IPS-18c (cell line): ENCODE data around the gene TNFRSF6B.

Experiments used
- H3K4me3 ChIP-seq: 2 replicates; pipeline ENCODE4 v1.7.0; 2013; ENCODE audit warnings: low read depth, mild to moderate bottlenecking, low read length, moderate library complexity; ENCODE audit not compliant: insufficient read depth
- H3K9me3 ChIP-seq: one replicate; pipeline ENCODE4 v1.6.1; 2013; ENCODE audit warnings: mild to moderate bottlenecking, low read length, moderate library complexity; ENCODE audit not compliant: control insufficient read depth, insufficient read depth

TNFRSF6B gene

DNA sequence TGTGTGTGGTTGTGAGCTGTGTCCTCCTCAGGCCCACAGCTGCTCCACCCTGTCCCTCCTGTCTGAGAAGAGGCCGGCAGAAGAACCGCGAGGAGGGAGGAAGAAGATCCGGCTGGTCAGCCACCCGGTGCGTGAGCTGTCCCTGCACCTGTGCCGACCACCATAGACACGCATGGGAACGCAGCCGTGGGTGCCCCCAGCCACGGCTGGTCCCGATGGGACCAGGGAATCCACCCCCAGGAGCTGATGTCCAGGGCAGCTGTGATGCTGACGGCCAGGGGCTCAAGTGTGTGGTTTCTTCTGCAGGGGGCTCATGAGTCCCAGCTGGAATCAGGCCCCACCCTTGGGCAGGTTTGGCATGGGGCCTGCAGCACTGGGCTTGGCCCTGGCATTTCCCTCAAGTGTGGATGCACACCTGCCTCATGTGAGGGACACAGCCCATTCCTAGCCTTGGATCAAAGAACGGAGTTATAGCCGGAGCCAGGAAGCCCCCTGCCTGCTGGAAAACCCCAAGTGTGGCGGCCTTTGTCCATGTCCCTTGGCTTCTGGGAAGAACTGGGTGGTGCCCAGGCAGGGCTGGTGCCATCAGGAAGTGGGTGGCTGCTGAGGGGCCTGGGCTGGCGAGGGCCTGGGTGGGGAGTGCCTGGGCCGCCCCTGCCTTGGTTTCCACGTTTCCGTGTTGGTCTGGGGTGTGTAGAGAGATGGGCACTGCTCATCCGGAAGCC, 4.6 kb upstream of the TNFRSF6B start:
- no peaks in the 10 kb centered on the region for H3K9me3 ChIP-seq
- no peak overlapping the region for H3K4me3 ChIP-seq

DNA sequence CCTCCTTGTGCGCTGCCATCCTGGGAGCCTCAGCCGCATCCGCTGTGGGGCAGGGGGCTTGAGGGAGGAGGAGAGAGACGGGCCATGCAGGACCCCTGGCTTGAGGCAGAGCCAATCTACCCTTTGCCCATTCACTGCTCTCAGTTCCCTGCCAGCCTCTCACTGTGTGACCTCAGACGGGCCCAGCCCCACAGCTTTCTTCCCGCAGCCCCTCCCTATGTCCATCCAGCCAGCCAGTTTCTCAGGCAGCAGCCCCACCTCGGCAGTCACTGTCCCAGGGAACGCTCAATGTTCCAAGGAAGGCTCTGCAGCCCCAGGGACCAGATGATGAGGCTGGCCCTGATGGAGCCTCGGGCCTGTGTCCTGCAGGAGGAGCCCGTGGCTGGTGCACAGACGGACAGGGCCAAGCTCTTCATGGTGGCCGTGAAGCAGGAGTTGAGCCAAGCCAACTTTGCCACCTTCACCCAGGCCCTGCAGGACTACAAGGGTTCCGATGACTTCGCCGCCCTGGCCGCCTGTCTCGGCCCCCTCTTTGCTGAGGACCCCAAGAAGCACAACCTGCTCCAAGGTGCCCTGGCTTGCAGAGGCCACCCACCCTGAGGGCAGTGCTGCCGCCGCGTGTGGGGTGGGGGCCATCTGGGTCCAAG, 3.9 kb upstream of the TNFRSF6B start:
- Histone ChIP-seq H3K9me3 (no peaks in the 10 kb centered on the region), H3K4me3 (no peak overlapping the region)

DNA sequence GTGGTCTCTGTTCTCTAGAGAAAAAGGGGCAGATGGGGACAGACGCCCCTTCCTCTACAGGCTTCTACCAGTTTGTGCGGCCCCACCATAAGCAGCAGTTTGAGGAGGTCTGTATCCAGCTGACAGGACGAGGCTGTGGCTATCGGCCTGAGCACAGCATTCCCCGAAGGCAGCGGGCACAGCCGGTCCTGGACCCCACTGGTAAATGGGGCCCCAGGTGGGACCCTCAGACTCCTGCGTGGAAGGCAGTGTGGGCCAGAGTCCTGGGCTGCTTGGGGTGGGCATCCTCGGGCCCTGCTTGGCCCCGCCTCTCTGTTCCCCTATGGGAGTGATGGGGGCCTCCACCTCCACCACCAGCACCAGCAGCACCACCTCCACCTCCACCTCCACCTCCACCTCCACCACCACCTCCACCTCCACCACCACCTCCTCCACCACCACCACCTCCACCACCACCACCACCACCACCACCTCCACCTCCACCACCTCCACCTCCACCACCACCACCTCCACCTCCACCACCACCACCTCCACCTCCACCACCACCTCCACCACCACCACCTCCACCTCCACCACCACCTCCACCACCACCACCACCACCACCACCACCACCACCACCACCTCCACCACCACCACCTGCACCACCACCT, 3.2 kb upstream of the TNFRSF6B start:
- H3K9me3 ChIP-seq = peaks cover 2% of the 10 kb centered on the region
- no peak overlapping the region for H3K4me3 ChIP-seq

DNA sequence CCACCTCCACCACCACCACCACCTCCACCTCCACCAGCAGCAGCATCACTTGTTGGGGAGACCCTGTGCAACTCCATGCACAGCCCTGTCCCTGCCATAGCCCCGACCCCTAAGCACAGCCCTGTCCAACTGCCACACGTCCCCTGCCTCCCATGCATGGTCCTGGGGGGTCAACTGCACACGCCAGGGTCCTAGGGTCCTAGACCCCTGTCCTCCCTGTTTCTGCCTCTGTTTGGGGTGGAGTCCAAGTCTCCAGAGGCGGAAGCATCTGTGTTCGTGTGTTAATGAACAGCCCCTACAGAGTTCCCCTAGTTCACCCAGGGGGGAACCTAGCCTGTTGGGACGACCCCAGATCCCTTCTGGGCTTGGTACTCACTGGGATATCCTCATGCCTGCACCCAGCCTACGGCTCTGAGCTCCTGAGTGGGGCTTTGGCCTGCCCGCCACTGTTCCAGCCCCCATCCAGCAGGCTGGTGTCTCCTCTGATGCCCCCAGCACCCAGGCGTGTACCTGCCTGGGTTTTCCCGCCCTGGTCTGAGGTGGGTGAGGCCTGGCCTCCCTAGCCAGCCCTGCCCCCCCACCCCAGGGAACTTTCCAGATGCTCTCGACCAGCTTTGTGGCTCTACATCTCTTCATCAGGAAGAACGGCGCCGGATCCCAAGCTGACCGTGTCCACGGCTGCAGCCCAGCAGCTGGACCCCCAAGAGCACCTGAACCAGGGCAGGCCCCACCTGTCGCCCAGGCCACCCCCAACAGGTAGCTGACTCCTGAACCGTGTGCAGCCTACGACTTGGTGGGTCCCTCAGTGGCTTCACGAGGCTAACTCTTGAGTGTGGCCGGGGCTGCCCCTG, 2.5 kb upstream of the TNFRSF6B start:
- Histone ChIP-seq H3K4me3 (no peak overlapping the region), H3K9me3 (peaks cover 2% of the 10 kb centered on the region)

DNA sequence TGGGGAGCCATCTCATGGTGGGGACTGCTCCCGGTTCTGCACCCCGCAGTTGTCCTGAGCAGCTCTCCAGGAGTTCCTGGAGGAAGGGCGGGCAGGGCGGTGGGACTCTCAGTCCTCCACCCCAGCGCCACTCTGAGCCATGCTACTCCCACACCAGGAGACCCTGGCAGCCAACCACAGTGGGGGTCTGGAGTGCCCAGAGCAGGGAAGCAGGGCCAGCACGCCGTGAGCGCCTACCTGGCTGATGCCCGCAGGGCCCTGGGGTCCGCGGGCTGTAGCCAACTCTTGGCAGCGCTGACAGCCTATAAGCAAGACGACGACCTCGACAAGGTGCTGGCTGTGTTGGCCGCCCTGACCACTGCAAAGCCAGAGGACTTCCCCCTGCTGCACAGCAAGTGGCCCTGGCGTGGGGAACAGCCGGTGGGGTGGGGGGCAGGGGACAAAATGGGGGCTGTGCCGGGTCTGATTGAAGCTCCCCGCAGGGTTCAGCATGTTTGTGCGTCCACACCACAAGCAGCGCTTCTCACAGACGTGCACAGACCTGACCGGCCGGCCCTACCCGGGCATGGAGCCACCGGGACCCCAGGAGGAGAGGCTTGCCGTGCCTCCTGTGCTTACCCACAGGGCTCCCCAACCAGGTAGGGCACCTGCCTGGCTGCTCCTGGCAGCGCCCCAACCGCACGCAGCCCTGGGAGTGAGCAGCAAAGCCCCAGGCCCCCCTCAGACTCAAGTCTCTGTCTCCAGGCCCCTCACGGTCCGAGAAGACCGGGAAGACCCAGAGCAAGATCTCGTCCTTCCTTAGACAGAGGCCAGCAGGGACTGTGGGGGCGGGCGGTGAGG, 1.6 kb upstream of the TNFRSF6B start:
- H3K9me3 ChIP-seq = peaks cover 2% of the 10 kb centered on the region
- H3K4me3 ChIP-seq = no peak overlapping the region

DNA sequence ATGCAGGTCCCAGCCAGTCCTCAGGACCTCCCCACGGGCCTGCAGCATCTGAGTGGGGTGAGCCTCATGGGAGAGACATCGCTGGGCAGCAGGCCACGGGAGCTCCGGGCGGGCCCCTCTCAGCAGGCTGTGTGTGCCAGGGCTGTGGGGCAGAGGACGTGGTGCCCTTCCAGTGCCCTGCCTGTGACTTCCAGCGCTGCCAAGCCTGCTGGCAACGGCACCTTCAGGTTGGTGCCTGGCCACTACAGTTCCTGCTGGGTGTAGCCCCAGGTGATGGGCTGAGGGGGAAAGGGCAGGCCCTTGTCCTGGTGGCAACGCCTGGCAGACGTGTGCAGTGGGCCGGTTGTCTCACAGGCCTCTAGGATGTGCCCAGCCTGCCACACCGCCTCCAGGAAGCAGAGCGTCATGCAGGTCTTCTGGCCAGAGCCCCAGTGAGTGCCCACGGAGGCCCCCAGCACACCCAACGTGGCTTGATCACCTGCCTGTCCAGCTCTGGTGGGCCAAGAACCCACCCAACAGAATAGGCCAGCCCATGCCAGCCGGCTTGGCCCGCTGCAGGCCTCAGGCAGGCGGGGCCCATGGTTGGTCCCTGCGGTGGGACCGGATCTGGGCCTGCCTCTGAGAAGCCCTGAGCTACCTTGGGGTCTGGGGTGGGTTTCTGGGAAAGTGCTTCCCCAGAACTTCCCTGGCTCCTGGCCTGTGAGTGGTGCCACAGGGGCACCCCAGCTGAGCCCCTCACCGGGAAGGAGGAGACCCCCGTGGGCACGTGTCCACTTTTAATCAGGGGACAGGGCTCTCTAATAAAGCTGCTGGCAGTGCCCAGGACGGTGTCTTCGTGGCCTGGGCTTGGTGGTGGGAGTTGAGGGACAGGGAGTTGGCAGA, 787 bp upstream of the TNFRSF6B start:
- Histone ChIP-seq H3K4me3 (peak overlapping the region; percentile 31; the same call in 1 of the 2 replicates), H3K9me3 (peaks cover 2% of the 10 kb centered on the region)

DNA sequence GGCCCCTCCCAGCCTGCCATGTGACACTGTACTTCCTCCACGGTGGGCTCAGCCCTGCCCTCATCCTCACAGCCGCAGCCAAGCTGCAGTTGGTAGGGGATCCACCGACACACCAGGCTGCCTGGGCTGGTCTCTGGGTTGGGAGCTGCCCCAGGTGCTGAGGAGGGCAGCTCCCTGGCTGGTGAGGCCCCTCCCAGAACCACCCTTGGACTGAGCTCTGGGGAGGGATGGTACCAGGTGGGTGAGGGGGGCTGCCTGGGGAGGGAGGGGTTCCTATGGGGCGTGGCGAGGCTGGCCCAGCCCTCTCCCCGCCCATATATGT, 185 bp upstream of the TNFRSF6B start:
- H3K4me3 ChIP-seq = peak overlapping the region; percentile 47
- H3K9me3 ChIP-seq = peaks cover 2% of the 10 kb centered on the region

DNA sequence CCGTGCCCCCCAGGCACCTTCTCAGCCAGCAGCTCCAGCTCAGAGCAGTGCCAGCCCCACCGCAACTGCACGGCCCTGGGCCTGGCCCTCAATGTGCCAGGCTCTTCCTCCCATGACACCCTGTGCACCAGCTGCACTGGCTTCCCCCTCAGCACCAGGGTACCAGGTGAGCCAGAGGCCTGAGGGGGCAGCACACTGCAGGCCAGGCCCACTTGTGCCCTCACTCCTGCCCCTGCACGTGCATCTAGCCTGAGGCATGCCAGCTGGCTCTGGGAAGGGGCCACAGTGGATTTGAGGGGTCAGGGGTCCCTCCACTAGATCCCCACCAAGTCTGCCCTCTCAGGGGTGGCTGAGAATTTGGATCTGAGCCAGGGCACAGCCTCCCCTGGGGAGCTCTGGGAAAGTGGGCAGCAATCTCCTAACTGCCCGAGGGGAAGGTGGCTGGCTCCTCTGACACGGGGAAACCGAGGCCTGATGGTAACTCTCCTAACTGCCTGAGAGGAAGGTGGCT, 960 bp downstream of the TNFRSF6B start:
- Histone ChIP-seq H3K9me3 (peaks cover 2% of the 10 kb centered on the region), H3K4me3 (no peak overlapping the region)

DNA sequence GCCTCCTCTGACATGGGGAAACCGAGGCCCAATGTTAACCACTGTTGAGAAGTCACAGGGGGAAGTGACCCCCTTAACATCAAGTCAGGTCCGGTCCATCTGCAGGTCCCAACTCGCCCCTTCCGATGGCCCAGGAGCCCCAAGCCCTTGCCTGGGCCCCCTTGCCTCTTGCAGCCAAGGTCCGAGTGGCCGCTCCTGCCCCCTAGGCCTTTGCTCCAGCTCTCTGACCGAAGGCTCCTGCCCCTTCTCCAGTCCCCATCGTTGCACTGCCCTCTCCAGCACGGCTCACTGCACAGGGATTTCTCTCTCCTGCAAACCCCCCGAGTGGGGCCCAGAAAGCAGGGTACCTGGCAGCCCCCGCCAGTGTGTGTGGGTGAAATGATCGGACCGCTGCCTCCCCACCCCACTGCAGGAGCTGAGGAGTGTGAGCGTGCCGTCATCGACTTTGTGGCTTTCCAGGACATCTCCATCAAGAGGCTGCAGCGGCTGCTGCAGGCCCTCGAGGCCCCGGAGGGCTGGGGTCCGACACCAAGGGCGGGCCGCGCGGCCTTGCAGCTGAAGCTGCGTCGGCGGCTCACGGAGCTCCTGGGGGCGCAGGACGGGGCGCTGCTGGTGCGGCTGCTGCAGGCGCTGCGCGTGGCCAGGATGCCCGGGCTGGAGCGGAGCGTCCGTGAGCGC, 1.6 kb downstream of the TNFRSF6B start:
- Histone ChIP-seq H3K4me3 (no peak overlapping the region), H3K9me3 (peaks cover 2% of the 10 kb centered on the region)

DNA sequence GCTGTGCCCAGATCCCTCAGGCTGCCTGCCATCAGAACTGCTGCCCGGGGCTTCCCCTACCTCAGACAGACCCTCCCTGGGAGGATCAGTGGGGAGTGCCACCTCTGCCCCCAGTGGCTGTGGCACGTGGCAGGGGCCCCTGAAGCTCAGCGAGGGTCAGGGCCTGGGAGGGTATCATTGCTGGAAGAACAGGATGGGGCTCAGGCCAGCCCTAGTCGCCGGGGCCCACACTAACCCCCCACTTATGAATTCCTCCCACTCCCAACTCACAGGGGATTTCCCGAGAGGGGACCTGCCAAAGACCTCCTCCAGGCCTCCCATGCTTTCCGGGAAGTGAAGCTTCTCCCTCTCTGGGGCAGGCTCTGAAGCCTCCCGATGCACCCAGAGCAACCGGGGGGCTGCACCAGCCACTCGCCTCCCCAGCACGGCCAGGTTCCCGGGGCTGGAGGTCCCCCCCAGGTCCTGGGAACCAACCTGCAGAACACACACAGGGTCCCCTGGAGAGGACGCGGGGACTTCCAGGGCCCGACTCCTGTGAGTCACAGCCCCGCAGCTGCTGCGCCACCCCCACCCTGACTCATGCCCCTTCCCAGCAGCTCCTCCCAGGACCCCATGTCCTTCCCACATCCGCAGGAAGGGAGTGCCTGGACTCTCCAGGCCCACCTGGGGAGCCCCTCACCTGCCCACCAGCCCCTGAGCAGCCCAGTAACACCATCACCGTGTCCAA, 2.5 kb downstream of the TNFRSF6B start:
- no peak overlapping the region for H3K4me3 ChIP-seq
- H3K9me3 ChIP-seq = peaks cover 2% of the 10 kb centered on the region

DNA sequence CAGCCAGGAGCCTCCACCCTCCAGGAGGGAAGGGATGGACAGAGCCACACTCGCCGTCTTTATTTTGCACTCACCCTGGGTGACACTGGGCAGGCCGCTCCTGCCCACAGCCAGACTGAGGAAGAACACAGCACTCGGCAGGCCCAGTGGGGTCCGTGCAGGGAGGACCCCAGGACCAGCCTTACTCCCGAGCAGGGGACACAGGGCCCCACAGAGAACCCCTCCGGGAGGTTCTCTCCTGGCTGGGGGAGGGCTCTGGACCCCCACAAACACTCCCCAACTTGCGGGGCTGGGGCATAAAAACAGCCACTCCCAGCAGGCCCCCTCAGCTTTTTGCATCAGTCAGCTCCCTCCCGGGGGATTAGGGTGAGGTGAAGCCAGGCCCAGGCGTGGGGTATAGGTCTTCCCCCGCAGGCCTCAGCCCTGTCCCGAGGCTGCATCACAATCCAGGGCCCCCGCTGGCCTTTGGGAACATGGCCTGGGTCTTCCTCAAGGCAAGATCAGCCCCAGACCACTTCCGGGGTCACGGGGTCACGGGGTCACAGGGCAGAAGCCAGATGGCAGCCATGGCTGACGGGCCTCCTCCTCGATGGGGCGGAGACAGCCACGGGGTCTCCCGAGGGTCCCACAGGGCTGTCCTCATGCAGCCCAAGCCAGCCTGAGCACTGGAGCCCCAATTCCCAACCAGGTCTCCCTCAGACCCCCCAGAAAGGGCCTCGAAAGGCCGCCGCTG, 3.2 kb downstream of the TNFRSF6B start:
- no peak overlapping the region for H3K4me3 ChIP-seq
- H3K9me3 ChIP-seq = peaks cover 2% of the 10 kb centered on the region

DNA sequence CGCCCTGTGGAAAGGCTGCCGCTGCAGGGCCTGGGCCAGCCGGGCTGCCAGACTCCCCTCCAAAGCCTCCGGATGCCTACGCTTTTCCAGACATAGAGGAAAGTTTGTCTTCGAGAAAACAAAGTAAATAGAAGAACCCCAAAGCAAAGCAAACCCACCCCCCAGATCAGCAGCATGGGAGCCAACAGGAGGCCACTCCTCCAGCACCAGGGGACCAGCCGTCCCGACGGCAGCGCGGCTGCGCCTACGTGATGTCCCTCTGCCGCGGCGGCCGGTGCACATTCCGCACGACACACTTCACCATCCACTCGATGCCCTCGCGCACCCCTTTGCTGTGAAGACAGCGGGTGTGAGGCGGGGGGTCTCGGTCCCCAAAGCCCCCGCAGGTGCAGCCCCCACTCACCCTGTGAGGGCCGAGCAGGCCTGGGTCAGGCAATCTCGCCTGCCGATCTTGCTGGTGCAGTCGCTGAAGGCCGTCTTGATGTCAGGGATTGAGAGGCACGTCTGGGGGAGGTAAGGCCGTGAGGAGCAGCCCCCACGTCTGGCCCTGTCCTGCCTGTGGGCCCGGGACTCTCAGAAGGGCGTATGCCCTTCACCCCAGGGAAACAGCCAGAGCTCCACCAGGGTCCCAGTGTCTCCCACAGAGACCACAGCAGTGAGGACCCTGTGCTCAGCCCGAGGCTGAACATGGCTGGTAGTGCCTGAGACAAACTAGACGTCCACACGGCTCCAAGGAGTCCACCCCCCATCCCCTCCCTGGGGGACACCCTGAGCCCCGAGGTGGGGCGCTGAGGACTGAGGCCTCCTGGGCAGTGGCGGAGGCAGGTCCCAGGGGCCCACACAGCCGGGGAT, 4.0 kb downstream of the TNFRSF6B start:
- Histone ChIP-seq H3K9me3 (peaks cover 2% of the 10 kb centered on the region), H3K4me3 (no peak overlapping the region)

DNA sequence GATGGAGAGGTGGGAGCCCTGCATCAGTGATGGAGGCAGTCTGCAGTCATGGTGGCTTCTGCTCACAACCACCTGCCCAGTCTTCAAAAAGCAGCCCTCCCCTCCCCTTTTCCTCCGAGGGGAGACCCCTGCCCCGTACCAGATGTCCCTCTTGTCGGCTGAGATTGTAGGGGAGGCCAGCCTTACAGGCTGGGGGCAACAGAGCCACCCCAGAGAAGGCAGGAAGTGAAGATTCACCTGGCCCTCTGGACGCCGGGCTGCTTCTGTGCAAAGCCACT, 4.5 kb downstream of the TNFRSF6B start:
- peaks cover 2% of the 10 kb centered on the region for H3K9me3 ChIP-seq

More for the DNA sequence above, 4.5 kb downstream of the TNFRSF6B start:
- H3K4me3 ChIP-seq = no peak overlapping the region
